K562 (cell line): Measurements from ENCODE around the gene SMIM29. TPM values are rescaled to one million over a fixed set of nuclear protein-coding genes. Genes with fewer than 3 reads are reported as not detected.
A peak's percentile ranks its signal among the peaks of the same experiment; 100 is the strongest.

Source experiments
- BCOR ChIP-seq: fragments of 450-650 bp; IDR thresholded peaks from 2 replicates; pipeline ENCODE4 v1.6.1; 2016
- CHCHD3 ChIP-seq: fragments of 250-450 bp; sonication (Bioruptor Pico); IDR thresholded peaks from 2 replicates; pipeline ENCODE4 v2.1.2; 2022; ENCODE audit warnings: mild to moderate bottlenecking
- E2F1 ChIP-seq: sonication (generic); formaldehyde crosslinking; IDR thresholded peaks from 2 replicates; pipeline ENCODE4 v1.8.1; 2023; ENCODE audit warnings: mild to moderate bottlenecking, missing genetic modification reagents, moderate library complexity
- E2F8 ChIP-seq: fragments of 450-650 bp; IDR thresholded peaks from 2 replicates; pipeline ENCODE4 v1.7.1; 2018; ENCODE audit warnings: mild to moderate bottlenecking, low read depth; ENCODE audit not compliant: partially characterized antibody
- EP300 ChIP-seq: IDR thresholded peaks from 2 replicates; pipeline ENCODE4 v1.6.1; 2012; ENCODE audit warnings: low read length, improper control_type of control experiment
- EZH2 ChIP-seq: IDR thresholded peaks from 2 replicates; pipeline ENCODE4 v1.6.1; 2012; ENCODE audit warnings: low read depth, mild to moderate bottlenecking, inconsistent platforms, low read length, borderline replicate concordance
- FOXK2 ChIP-seq, 2 experiments: fragments of 450-650 bp; IDR thresholded peaks in 1 of 2; conservative IDR thresholded peaks in 1 of 2; 2 replicates each; pipeline ENCODE4 v1.6.1; 2016; ENCODE audit warnings: low read depth in 2 of 2, mild to moderate bottlenecking in 1 of 2
- GMEB1 ChIP-seq: fragments of 250-450 bp; sonication (Bioruptor Pico); IDR thresholded peaks from 2 replicates; pipeline ENCODE4 v1.4.0; 2020; ENCODE audit warnings: mild to moderate bottlenecking
- ID3 ChIP-seq, 2 experiments: fragments of 250-450 bp in 1 of 2; fragments of 450-650 bp in 1 of 2; sonication (Bioruptor Pico) in 1 of 2; IDR thresholded peaks; 2 replicates each; pipeline versions ENCODE4 v1.6.1 to v1.8.0; 2016 to 2021; ENCODE audit warnings: mild to moderate bottlenecking in 2 of 2, moderate library complexity in 2 of 2, missing compliant biosample characterization in 1 of 2, missing genetic modification characterization in 1 of 2
- JUND ChIP-seq, 2 experiments: IDR thresholded peaks; 2 replicates in 1 of 2; 3 replicates in 1 of 2; pipeline ENCODE4 v1.6.1; 2011; ENCODE audit warnings: borderline replicate concordance in 2 of 2, low read depth in 2 of 2, low read length in 2 of 2, improper control_type of control experiment in 1 of 2, missing biosample characterization in 1 of 2, missing genetic modification characterization in 1 of 2, missing genetic modification reagents in 1 of 2
- MAFK ChIP-seq: IDR thresholded peaks from 2 replicates; pipeline ENCODE4 v1.6.1; 2011; ENCODE audit warnings: low read length, improper control_type of control experiment
- NR1H2 ChIP-seq: sonication (generic); formaldehyde crosslinking; IDR thresholded peaks from 2 replicates; pipeline ENCODE4 v1.4.0; 2020; ENCODE audit warnings: mild to moderate bottlenecking, missing genetic modification reagents
- PHB ChIP-seq: fragments of 250-450 bp; sonication (Bioruptor Pico); IDR thresholded peaks from 2 replicates; pipeline ENCODE4 v1.5.0; 2021
- TEAD4 ChIP-seq, 2 experiments: sonication (generic) in 1 of 2; formaldehyde crosslinking in 1 of 2; IDR thresholded peaks; 2 replicates each; pipeline versions ENCODE4 v1.6.1 to v1.8.0; 2012 to 2022; ENCODE audit warnings: borderline replicate concordance in 1 of 2, inconsistent platforms in 1 of 2, low read length in 1 of 2, mild to moderate bottlenecking in 1 of 2, missing genetic modification reagents in 1 of 2
- U2AF1 ChIP-seq: fragments of 200-400 bp; formaldehyde crosslinking; optimal IDR thresholded peaks from 2 replicates; pipeline ENCODE3; 2017; ENCODE audit warnings: mild to moderate bottlenecking, low read depth, low read length, moderate library complexity
- XRCC4 ChIP-seq: IDR thresholded peaks from one replicate; pipeline ENCODE4 v1.6.1; 2011; ENCODE audit not compliant: insufficient read depth, insufficient read length; ENCODE audit errors: extremely low read depth
- ZNF280A ChIP-seq: fragments of 450-650 bp; IDR thresholded peaks from 2 replicates; pipeline ENCODE4 v1.6.1; 2018; ENCODE audit warnings: mild to moderate bottlenecking, low read depth; ENCODE audit not compliant: partially characterized antibody
- polyA plus RNA-seq, 8 experiments: library from polyadenylated mRNA; depleted of rRNA in 4 of 8; stranded (reverse) in 5 of 8; unstranded in 3 of 8; fragments of >200 nt; fragmentation: Nextera tagmentation in 2 of 8; fragmentation: Illumina TruSeq in 1 of 8; extraction: Ambion mirVana in 2 of 8; extraction: Trizol in 1 of 8; gene quantifications; 2 replicates each; pipeline versions ENCODE4 v1.2.1 to v1.2.3, GENCODE V29; 2011 to 2014; ENCODE audit warnings: inconsistent platforms in 1 of 8, missing spikeins in 1 of 8
- total RNA-seq, 7 experiments: library from RNA; depleted of rRNA in 6 of 7; stranded (reverse); fragments of >200 nt in 6 of 7; fragmentation: Illumina TruSeq in 2 of 7; extraction: Trizol in 2 of 7; gene quantifications; 2 replicates each; pipeline versions ENCODE4 v1.2.1 to v1.2.3, GENCODE V29; 2011 to 2021; ENCODE audit warnings: low replicate concordance in 1 of 7

SMIM29 gene
- total and polyA plus RNA-seq, 9 of the 15 experiments (the other 6 are each of a cell fraction or from before 2014, with no cell fraction given) = 6.5 to 36.7 (median 20.9) TPM

- no peak for TF ChIP-seq E2F1
- no peak for TF ChIP-seq U2AF1
- peak; percentile 80 for TF ChIP-seq TEAD4 (IDR thresholded peaks at IDR 0.05; ENCODE audit: low read length)
- no peak for TF ChIP-seq TEAD4 (CRISPR knock-in tag; IDR thresholded peaks at IDR 0.05; ENCODE audit: borderline replicate concordance)
- no peak for TF ChIP-seq NR1H2
- TF ChIP-seq EP300 = peak; percentile 63; the same call in 1 of the 2 replicates
- peak; percentile 52; the same call in 1 of the 2 replicates for TF ChIP-seq JUND (IDR thresholded peaks at IDR 0.05; ENCODE audit: borderline replicate concordance, low read depth, low read length)
- no peak; the same call in 2 of the 3 replicates for TF ChIP-seq JUND (tag; IDR thresholded peaks at IDR 0.05; ENCODE audit: borderline replicate concordance, low read depth, low read length)
- no peak for TF ChIP-seq EZH2
- no peak; a peak in 1 of 4 replicates for TF ChIP-seq FOXK2 (conservative IDR thresholded peaks at IDR 0.05 in 1 of 2, IDR thresholded peaks at IDR 0.05 in 1 of 2; ENCODE audit: low read depth in 2 of 2)
- no peak for TF ChIP-seq CHCHD3 (CRISPR knock-in tag)
- no peak for TF ChIP-seq E2F8
- TF ChIP-seq MAFK = no peak
- no peak for TF ChIP-seq ID3 (CRISPR knock-in tag; IDR thresholded peaks at IDR 0.05)
- TF ChIP-seq ID3 (tag; IDR thresholded peaks at IDR 0.05) = peak; percentile 19
- no peak for TF ChIP-seq XRCC4
- TF ChIP-seq PHB = no peak
- no peak for TF ChIP-seq GMEB1 (CRISPR knock-in tag)
- TF ChIP-seq ZNF280A = no peak
- peak; percentile 9; the same call in 1 of the 2 replicates for TF ChIP-seq BCOR
Measured at GRCh38 chr6:34276881-34277762, 28.3 kb upstream of the SMIM29 start (continued).
